HUES48 (cell line): ENCODE results near the gene TRAIP.
"Not testable (repeated sequence)": the region's sequence is repeated elsewhere in the genome, so short reads cannot be mapped to it uniquely, and the experiment has no call there.

Experiments
- H3K27ac ChIP-seq: one replicate; pipeline ENCODE4 v1.7.0; 2013; ENCODE audit warnings: low read depth, low read length, inconsistent platforms
- H3K27me3 ChIP-seq: 2 replicates; pipeline ENCODE4 v1.6.1; 2013; ENCODE audit warnings: mild to moderate bottlenecking, low read length; ENCODE audit not compliant: control insufficient read depth, insufficient read depth
- H3K36me3 ChIP-seq: 2 replicates; pipeline ENCODE4 v1.6.1; 2013; ENCODE audit warnings: low read length; ENCODE audit not compliant: control insufficient read depth, insufficient read depth
- H3K4me1 ChIP-seq: 2 replicates; pipeline ENCODE4 v1.6.1; 2013; ENCODE audit warnings: mild to moderate bottlenecking, low read length; ENCODE audit not compliant: control insufficient read depth, insufficient read depth
- H3K4me3 ChIP-seq: 2 replicates; pipeline ENCODE4 v1.5.1; 2013; ENCODE audit warnings: mild to moderate bottlenecking, low read depth, low read length
- H3K9ac ChIP-seq: 2 replicates; pipeline ENCODE4 v1.6.1; 2013; ENCODE audit warnings: mild to moderate bottlenecking, low read depth, low read length, moderate library complexity
- H3K9me3 ChIP-seq: 2 replicates; pipeline ENCODE4 v1.6.1; 2013; ENCODE audit warnings: low read length; ENCODE audit not compliant: control insufficient read depth, insufficient read depth

TRAIP gene

GRCh38 chr3:49856181-49857005 is at the start of gene TRAIP:
Gene TRAIP (minus strand): TSS chr3:49856564. CDS start chr3:49856453, 111 bp downstream.
- Histone ChIP-seq H3K4me1 (peaks cover 4% of the 10 kb centered on the region; the same call in 1 of the 2 replicates), H3K9ac (peak within 1 kb of the TSS; percentile 74), H3K4me3 (peak within 1 kb of the TSS; percentile 95), H3K27ac (peak within 1 kb of the TSS; percentile 69), H3K36me3 (peaks cover 28% of the 10 kb centered on the region), H3K9me3 (no peaks in the 10 kb centered on the region), H3K27me3 (no peaks in the 10 kb centered on the region)

- not testable (repeated sequence) for H3K36me3 ChIP-seq, H3K9me3 ChIP-seq, H3K27ac ChIP-seq, H3K9ac ChIP-seq, H3K4me3 ChIP-seq
- Histone ChIP-seq H3K4me1 (peaks cover 28% of the 10 kb centered on the region), H3K27me3 (peaks cover 10% of the 10 kb centered on the region)
Measured at GRCh38 chr3:49904448-49904847, 48.1 kb upstream of the TRAIP start.

- Histone ChIP-seq H3K27ac (peak within 1 kb of the TSS; percentile 60), H3K9me3 (no peaks in the 10 kb centered on the region), H3K4me1 (peaks cover 26% of the 10 kb centered on the region), H3K4me3 (peak within 1 kb of the TSS; percentile 39; the same call in 1 of the 2 replicates), H3K36me3 (no peaks in the 10 kb centered on the region), H3K27me3 (0 out of 2 replicates have a peak, but pooled peaks cover 3% of the 10 kb centered on the region), H3K9ac (no peak within 1 kb of the TSS; the same call in 1 of the 2 replicates)
Measured at GRCh38 chr3:49903451-49904424, 47.4 kb upstream of the TRAIP start, which contains the start of gene MST1R. Gene MST1R (minus strand): TSS chr3:49903873. CDS start chr3:49903609, 264 bp downstream.

GRCh38 chr3:49902511-49903345 is 46.4 kb upstream of the TRAIP start:
- Histone ChIP-seq H3K4me3 (no peak overlapping the region), H3K36me3 (no peaks in the 10 kb centered on the region), H3K27ac (no peak overlapping the region), H3K9me3 (no peaks in the 10 kb centered on the region), H3K4me1 (peaks cover 19% of the 10 kb centered on the region), H3K9ac (no peak overlapping the region), H3K27me3 (0 out of 2 replicates have a peak, but pooled peaks cover 3% of the 10 kb centered on the region)

- no peak overlapping the region for H3K9ac ChIP-seq
Measured at GRCh38 chr3:49901366-49902339, 45.3 kb upstream of the TRAIP start.

GRCh38 chr3:49900491-49901153 is 44.3 kb upstream of the TRAIP start:
- Histone ChIP-seq H3K9me3 (no peaks in the 10 kb centered on the region), H3K27ac (no peak overlapping the region), H3K9ac (no peak overlapping the region), H3K4me1 (peaks cover 10% of the 10 kb centered on the region; the same call in 1 of the 2 replicates), H3K4me3 (no peak overlapping the region), H3K36me3 (no peaks in the 10 kb centered on the region), H3K27me3 (0 out of 2 replicates have a peak, but pooled peaks cover 3% of the 10 kb centered on the region)

More at GRCh38 chr3:49901366-49902339, 45.3 kb upstream of the TRAIP start:
- Histone ChIP-seq H3K27me3 (0 out of 2 replicates have a peak, but pooled peaks cover 3% of the 10 kb centered on the region), H3K27ac (no peak overlapping the region), H3K36me3 (no peaks in the 10 kb centered on the region), H3K4me1 (peaks cover 19% of the 10 kb centered on the region), H3K4me3 (no peak overlapping the region), H3K9me3 (no peaks in the 10 kb centered on the region)

GRCh38 chr3:49899815-49900214 is 43.5 kb upstream of the TRAIP start:
- H3K36me3 ChIP-seq = no peaks in the 10 kb centered on the region
- H3K27me3 ChIP-seq = 0 out of 2 replicates have a peak, but pooled peaks cover 3% of the 10 kb centered on the region
- no peak overlapping the region for H3K27ac ChIP-seq
- no peak overlapping the region for H3K4me3 ChIP-seq
- H3K9ac ChIP-seq = no peak overlapping the region
- no peaks in the 10 kb centered on the region for H3K9me3 ChIP-seq
- peaks cover 9% of the 10 kb centered on the region; the same call in 1 of the 2 replicates for H3K4me1 ChIP-seq

- peaks cover 7% of the 10 kb centered on the region; the same call in 1 of the 2 replicates for H3K4me1 ChIP-seq
- H3K27ac ChIP-seq = no peak overlapping the region
- H3K9me3 ChIP-seq = no peaks in the 10 kb centered on the region
- H3K9ac ChIP-seq = no peak overlapping the region
- H3K27me3 ChIP-seq = 0 out of 2 replicates have a peak, but pooled peaks cover 3% of the 10 kb centered on the region
- no peak overlapping the region for H3K4me3 ChIP-seq
- H3K36me3 ChIP-seq = no peaks in the 10 kb centered on the region
Measured at GRCh38 chr3:49898991-49899390, 42.6 kb upstream of the TRAIP start.

- Histone ChIP-seq H3K4me3 (no peak overlapping the region), H3K36me3 (no peaks in the 10 kb centered on the region), H3K27ac (no peak overlapping the region), H3K9me3 (no peaks in the 10 kb centered on the region), H3K27me3 (no peaks in the 10 kb centered on the region), H3K4me1 (no peaks in the 10 kb centered on the region), H3K9ac (no peak overlapping the region)
Measured at GRCh38 chr3:49896345-49896744, 40.0 kb upstream of the TRAIP start.
